ENCODE results near the gene NKAIN2. TPM values are rescaled to one million over a fixed set of nuclear protein-coding genes. Genes with fewer than 3 reads are reported as not detected.

NKAIN2 gene
- total RNA-seq, 4 donors from 2014 or later, result 0.19 TPM; not detected in 3

- no peak for DNase-seq
- intact Hi-C loops (cut with DNase I), result no loop called here
- Histone ChIP-seq H3K36me3 (no peaks in the 10 kb centered on the region), H3K4me1 (no peaks in the 10 kb centered on the region), H3K27ac (no peak overlapping the region), H3K9me3 (no peaks in the 10 kb centered on the region), H3K27me3 (no peaks in the 10 kb centered on the region), H3K4me3 (no peak overlapping the region)
- WGBS, 2 donors, result 50 to 82% methylated on average over 1 of the region's 1 CpG
- TF ChIP-seq POLR2A (IDR thresholded peaks at IDR 0.05), result no peak
- no peak for TF ChIP-seq CTCF (IDR thresholded peaks at IDR 0.05)
These were observed 692.7 kb downstream of the NKAIN2 start for GRCh38 chr6:124496334-124496733.

- no peaks in the 10 kb centered on the region for H3K27me3 ChIP-seq
- no peaks in the 10 kb centered on the region for H3K9me3 ChIP-seq
- no peak for DNase-seq
- H3K4me3 ChIP-seq, result no peak overlapping the region
- H3K27ac ChIP-seq, result no peak overlapping the region
- intact Hi-C loops (cut with DNase I), result no loop called here
- no peaks in the 10 kb centered on the region for H3K36me3 ChIP-seq
- TF ChIP-seq CTCF (IDR thresholded peaks at IDR 0.05), result no peak
- no peak for TF ChIP-seq POLR2A (IDR thresholded peaks at IDR 0.05)
- H3K4me1 ChIP-seq, result no peaks in the 10 kb centered on the region
- 56 to 72% methylated on average over 2 of the region's 2 CpGs for WGBS, 2 donors
These were observed 708.8 kb downstream of the NKAIN2 start for GRCh38 chr6:124512431-124512830.

- intact Hi-C loops (cut with DNase I), result no loop called here
- Histone ChIP-seq H3K4me1 (no peaks in the 10 kb centered on the region), H3K27ac (no peak overlapping the region), H3K9me3 (no peaks in the 10 kb centered on the region), H3K27me3 (no peaks in the 10 kb centered on the region), H3K4me3 (no peak overlapping the region), H3K36me3 (no peaks in the 10 kb centered on the region)
- no peak for DNase-seq
- WGBS, 2 donors, result 54 to 55% methylated on average over 2 of the region's 2 CpGs
- TF ChIP-seq CTCF (IDR thresholded peaks at IDR 0.05) (no peak), POLR2A (IDR thresholded peaks at IDR 0.05) (no peak)
These were observed 713.7 kb downstream of the NKAIN2 start for GRCh38 chr6:124517339-124517738.

- H3K36me3 ChIP-seq, result no peaks in the 10 kb centered on the region
- H3K27me3 ChIP-seq, result no peaks in the 10 kb centered on the region
- DNase-seq, result no peak
- intact Hi-C loops (cut with DNase I), result no loop called here
- no peak overlapping the region for H3K27ac ChIP-seq
- 42 to 55% methylated on average over 4 of the region's 4 CpGs for whole genome bisulfite sequencing, 2 donors
- H3K4me1 ChIP-seq, result no peaks in the 10 kb centered on the region
- TF ChIP-seq POLR2A (IDR thresholded peaks at IDR 0.05) (no peak), CTCF (IDR thresholded peaks at IDR 0.05) (no peak)
- no peak overlapping the region for H3K4me3 ChIP-seq
- no peaks in the 10 kb centered on the region for H3K9me3 ChIP-seq
These were observed 716.8 kb downstream of the NKAIN2 start for GRCh38 chr6:124520514-124520913.

GRCh38 chr6:124522335-124522734 is 718.7 kb downstream of the NKAIN2 start:
- DNase-seq, result no peak
- Histone ChIP-seq H3K36me3 (no peaks in the 10 kb centered on the region), H3K9me3 (no peaks in the 10 kb centered on the region), H3K4me1 (no peaks in the 10 kb centered on the region), H3K27me3 (no peaks in the 10 kb centered on the region), H3K27ac (no peak overlapping the region), H3K4me3 (no peak overlapping the region)
- 76 to 85% methylated on average over 4 of the region's 4 CpGs for WGBS, 2 donors
- TF ChIP-seq CTCF (IDR thresholded peaks at IDR 0.05) (no peak), POLR2A (IDR thresholded peaks at IDR 0.05) (no peak)
- intact Hi-C loops (cut with DNase I), result no loop called here
